Astrocyte of the cerebellum (primary cell): ENCODE measurements around the gene NUPR2.
"Not testable (repeated sequence)": the region's sequence is repeated elsewhere in the genome, so short reads cannot be mapped to it uniquely, and the experiment has no call there.

ENCODE experiments used
- DNase-seq: peaks from one replicate; pipeline ENCODE4 v3.0.0-alpha.2; 2011; ENCODE audit warnings: low read depth
- H3K4me3 ChIP-seq: 2 replicates; pipeline ENCODE4 v1.5.1; 2011; ENCODE audit warnings: mild to moderate bottlenecking, low read depth, low read length, moderate library complexity
- in situ Hi-C: cut with HindIII; loops from 2 replicates; pipeline ENCODE4 v1.10.0; 2017; ENCODE audit warnings: low sequenced_read_pairs
- TF ChIP-seq, protein P1 (sequence below): IDR thresholded peaks from 2 replicates; pipeline ENCODE4 v1.5.1; 2012; ENCODE audit warnings: low read length, low read depth, moderate library complexity, mild to moderate bottlenecking; ENCODE audit errors: missing control alignments

Gene NUPR2

DNA sequence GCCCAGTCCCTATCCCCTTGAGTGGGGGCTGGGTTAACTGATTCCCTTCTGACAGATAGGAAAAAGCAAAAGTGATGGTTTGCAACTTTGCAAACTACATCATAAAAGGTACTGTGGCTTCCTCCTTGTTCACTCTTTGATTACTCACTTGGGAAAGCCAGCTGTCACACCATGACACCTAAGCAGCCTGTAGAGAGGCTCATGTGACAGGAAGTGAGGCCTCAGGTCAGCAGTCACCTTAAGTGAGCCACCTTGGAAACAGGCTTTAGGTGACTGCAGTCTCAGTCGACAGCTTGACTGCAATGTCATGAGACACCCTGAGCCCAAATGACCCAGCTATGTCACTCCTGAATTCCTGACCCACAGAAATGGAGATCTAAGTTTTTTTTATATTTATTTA lies 5.6 kb downstream of the NUPR2 start:
- H3K4me3 ChIP-seq: no peak overlapping the region
- in situ Hi-C loops: no loop called here
- TF ChIP-seq, protein P1, sequence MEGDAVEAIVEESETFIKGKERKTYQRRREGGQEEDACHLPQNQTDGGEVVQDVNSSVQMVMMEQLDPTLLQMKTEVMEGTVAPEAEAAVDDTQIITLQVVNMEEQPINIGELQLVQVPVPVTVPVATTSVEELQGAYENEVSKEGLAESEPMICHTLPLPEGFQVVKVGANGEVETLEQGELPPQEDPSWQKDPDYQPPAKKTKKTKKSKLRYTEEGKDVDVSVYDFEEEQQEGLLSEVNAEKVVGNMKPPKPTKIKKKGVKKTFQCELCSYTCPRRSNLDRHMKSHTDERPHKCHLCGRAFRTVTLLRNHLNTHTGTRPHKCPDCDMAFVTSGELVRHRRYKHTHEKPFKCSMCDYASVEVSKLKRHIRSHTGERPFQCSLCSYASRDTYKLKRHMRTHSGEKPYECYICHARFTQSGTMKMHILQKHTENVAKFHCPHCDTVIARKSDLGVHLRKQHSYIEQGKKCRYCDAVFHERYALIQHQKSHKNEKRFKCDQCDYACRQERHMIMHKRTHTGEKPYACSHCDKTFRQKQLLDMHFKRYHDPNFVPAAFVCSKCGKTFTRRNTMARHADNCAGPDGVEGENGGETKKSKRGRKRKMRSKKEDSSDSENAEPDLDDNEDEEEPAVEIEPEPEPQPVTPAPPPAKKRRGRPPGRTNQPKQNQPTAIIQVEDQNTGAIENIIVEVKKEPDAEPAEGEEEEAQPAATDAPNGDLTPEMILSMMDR: no peak
- no peak for DNase-seq

GRCh38 chr7:56107954-56108258 lies 8.3 kb downstream of the NUPR2 start:
- no peak for DNase-seq
- TF ChIP-seq, protein P1: no peak
- no peak overlapping the region for H3K4me3 ChIP-seq
- in situ Hi-C loops: no loop called here

DNA sequence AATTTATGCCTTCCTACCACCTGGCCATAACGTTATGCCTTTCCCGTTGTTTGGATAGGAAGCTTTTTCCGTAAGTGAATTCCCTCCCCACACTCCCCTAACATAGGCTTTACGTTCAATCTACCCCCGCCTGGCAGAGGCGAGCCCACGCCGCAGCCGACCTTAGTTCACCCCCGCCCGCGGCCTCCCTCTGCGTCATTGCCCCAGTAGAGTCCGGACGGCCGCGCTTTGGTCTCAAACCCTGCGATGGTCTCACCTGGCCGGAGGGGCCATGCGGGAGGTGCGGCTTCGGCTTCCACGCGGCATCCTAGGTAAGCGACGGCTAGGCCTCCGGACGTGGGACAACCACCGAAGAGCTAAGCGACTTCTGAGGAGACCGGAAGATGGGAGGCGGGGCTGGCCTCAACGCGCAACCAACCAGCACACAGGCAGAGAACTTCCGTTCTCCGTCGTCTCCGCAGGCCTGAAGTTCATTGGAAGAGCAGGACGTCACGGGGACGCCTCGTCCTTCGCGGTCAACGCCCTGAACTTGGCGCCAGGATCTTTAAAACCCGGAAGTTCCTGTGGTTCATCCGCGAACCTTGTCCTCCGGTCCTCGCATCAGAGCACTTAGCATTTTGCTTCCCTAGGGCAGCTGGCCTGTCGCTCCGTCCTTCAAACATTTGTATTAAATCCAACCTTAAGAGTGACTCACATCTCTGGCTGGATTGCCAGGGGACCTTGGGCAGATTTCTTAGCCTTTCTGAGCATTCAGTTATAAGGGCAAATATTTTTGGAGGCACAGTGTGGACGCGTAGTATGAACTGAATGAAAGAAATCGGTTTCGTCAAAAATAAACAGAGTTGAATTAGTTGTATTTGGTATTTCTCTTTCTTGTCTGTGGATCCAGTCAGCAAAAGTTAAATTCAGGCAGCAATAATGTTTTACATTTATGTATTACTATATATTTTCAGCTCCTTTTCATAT lies 9.8 kb downstream of the NUPR2 start, which contains the start of gene CHCHD2:
TSS of gene CHCHD2 (minus strand) at position 369 of the 966 bp plus-strand sequence. CDS start at position 306, 63 bp downstream.
- in situ Hi-C loops: no loop called here
- TF ChIP-seq, protein P1: no peak
- DNase-seq: peak; percentile 97
- H3K4me3 ChIP-seq: peak within 1 kb of the TSS; percentile 96

DNA sequence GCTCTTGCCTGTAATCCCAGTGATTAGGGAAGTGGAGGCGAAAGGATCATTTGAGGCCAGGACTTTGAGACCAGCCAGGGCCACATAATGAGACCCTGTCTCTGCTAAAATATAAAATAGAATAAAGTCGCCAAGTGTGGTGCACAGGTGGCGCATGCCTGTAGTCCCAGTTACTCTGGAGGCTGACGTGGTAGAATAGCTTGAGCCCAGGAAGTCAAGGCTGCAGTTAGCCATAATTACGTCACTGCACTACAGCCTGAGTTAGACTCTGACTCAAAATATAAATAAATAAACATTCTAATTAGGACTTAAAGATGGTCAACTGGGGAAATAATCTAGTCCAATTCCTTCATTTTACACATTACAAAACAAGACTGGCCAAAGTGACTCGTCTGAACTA lies 10.7 kb downstream of the NUPR2 start:
- in situ Hi-C loops: no loop called here
- peak; percentile 36 for DNase-seq
- TF ChIP-seq, protein P1: no peak

DNA sequence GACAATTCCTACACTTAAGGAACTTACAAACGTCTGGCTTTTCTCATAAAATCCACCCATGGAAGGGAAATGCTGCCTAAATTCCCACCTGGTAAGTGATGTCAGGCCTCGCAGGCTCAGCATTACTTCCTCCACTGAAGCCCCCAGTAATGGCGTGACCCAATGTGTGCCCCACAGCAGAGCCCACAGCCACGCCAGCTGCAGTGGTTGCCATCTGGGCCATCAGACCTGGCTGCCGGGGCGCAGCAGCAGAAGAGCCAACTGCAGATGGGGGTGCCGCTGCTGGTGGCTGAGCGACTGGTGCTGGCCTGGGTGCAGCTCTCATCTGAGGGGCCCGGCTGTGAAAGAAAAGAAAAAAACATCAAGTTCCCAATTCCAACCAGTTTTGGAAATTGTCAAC lies 12.1 kb downstream of the NUPR2 start:
- H3K4me3 ChIP-seq, in situ Hi-C loops, DNase-seq: not testable (repeated sequence)

More for the DNA sequence above, 10.7 kb downstream of the NUPR2 start:
- peak overlapping the region; percentile 96 for H3K4me3 ChIP-seq

DNA sequence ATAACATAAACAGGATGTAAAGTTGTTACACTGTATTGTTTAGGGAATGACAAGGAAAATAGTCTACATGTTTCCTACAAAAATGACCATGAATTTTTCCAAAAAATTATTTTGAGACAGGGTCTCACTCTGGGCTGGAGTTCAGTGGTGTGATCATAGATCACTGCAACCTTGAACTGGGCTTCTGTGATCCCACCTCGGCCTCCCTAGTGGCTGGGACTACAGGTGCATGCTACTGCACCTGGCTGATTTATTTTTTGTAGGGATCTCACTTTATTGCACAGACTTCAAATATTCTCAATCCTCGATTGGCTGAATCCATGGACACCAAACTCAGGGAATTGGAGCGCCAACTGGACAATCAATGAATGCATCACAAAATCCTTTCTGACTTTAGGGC lies 16.6 kb downstream of the NUPR2 start:
- in situ Hi-C loops: no loop called here
- TF ChIP-seq, protein P1: no peak

GRCh38 chr7:56098187-56099008 lies 17.8 kb downstream of the NUPR2 start:
- DNase-seq, in situ Hi-C loops, H3K4me3 ChIP-seq: not testable (repeated sequence)

More for the DNA sequence above, 16.6 kb downstream of the NUPR2 start:
- no peak overlapping the region for H3K4me3 ChIP-seq
- DNase-seq: no peak
